ENCODE measurements around the gene RFX3.

DNA sequence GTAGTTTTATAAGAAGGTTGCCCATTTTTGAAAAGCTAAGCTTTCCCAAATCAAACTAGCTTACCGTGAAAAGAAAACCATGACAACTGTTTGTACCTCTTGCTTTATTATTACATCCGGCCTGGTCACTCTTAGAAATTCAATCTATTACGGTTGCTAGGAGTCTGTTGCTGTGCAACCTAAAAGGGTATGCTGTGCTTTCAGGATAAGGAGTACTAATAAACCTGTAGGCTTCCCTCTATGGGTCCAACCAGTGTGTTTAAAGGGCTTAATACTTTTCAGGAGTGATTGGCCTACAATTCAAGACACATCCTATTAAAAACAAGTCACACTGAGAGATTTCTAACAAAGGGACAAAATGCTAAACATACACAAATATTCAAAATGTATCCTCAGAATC lies 27.1 kb downstream of the RFX3 start:
- TF ChIP-seq, protein P1, sequence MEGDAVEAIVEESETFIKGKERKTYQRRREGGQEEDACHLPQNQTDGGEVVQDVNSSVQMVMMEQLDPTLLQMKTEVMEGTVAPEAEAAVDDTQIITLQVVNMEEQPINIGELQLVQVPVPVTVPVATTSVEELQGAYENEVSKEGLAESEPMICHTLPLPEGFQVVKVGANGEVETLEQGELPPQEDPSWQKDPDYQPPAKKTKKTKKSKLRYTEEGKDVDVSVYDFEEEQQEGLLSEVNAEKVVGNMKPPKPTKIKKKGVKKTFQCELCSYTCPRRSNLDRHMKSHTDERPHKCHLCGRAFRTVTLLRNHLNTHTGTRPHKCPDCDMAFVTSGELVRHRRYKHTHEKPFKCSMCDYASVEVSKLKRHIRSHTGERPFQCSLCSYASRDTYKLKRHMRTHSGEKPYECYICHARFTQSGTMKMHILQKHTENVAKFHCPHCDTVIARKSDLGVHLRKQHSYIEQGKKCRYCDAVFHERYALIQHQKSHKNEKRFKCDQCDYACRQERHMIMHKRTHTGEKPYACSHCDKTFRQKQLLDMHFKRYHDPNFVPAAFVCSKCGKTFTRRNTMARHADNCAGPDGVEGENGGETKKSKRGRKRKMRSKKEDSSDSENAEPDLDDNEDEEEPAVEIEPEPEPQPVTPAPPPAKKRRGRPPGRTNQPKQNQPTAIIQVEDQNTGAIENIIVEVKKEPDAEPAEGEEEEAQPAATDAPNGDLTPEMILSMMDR (IDR thresholded peaks at IDR 0.05; ENCODE audit: low read depth, low read length, poor library complexity, severe bottlenecking), result no peak
- TF ChIP-seq EZH2phosphoT487 (IDR thresholded peaks at IDR 0.05; ENCODE audit: borderline replicate concordance, low read length), result no peak

Measured in DOHH2 (cell line).